IMR-90 (cell line): ENCODE measurements around the gene ANKRD63.

Source experiments
- CTCF ChIP-seq: conservative IDR thresholded peaks from 2 replicates; pipeline ENCODE4 v1.5.1; 2012; ENCODE audit warnings: mild to moderate bottlenecking, low read depth, low read length, improper control_type of control experiment
- MAFK ChIP-seq: IDR thresholded peaks from 2 replicates; pipeline ENCODE4 v1.6.1; 2012; ENCODE audit warnings: low read depth, low read length, improper control_type of control experiment
- MAZ ChIP-seq: IDR thresholded peaks from 2 replicates; pipeline ENCODE4 v1.6.1; 2012; ENCODE audit warnings: low read depth, mild to moderate bottlenecking, low read length, improper control_type of control experiment, moderate library complexity, borderline replicate concordance
- POLR2A ChIP-seq: IDR thresholded peaks from 2 replicates; pipeline ENCODE4 v1.6.1; 2012; ENCODE audit warnings: mild to moderate bottlenecking, low read depth, low read length
- RFX5 ChIP-seq: IDR thresholded peaks from 2 replicates; pipeline ENCODE4 v1.8.0; 2012; ENCODE audit warnings: low read depth, mild to moderate bottlenecking, low read length, moderate library complexity
- TF ChIP-seq, protein P1 (sequence below): fragments of 150-350 bp; IDR thresholded peaks from 2 replicates; pipeline ENCODE4 v1.6.1; 2017; ENCODE audit warnings: mild to moderate bottlenecking, antibody characterized with exemption, low read length, low read depth

DNA sequence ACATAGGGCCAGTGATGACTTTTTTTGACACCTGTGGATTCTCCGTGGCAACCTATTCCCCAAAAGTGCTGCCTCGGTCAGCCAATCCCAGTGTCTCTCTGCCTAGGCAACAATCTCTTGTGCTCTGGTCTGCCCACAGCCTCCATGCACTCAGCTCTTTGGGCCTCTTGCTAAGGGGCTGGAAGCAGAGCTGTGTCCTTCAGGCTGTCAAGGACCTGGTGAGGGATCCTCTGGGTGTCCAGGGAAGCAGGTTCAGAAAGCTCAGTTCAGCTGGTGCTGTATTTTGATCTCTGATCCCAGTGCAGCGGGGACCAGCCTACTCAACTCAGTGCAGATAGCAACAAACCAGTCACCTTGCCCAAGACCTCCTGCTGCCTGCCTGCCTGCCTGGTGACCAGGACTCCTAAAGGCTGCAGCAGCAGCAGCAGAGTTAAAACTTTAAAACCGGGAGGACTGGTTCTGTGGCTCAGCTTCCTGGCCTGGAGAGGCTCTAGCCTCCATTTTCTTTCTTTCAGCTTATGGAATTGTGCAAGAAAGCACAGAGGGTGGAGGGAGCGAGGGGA is 37.8 kb downstream of the ANKRD63 start:
- TF ChIP-seq CTCF (no peak), POLR2A (no peak), RFX5 (no peak), MAZ (no peak), MAFK (no peak)
- TF ChIP-seq, protein P1, sequence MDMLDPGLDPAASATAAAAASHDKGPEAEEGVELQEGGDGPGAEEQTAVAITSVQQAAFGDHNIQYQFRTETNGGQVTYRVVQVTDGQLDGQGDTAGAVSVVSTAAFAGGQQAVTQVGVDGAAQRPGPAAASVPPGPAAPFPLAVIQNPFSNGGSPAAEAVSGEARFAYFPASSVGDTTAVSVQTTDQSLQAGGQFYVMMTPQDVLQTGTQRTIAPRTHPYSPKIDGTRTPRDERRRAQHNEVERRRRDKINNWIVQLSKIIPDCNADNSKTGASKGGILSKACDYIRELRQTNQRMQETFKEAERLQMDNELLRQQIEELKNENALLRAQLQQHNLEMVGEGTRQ: no peak
